Umbilical cord (tissue), 1 donor: Measurements from ENCODE around the gene FOXM1. TPM values are rescaled to one million over a fixed set of nuclear protein-coding genes. Genes with fewer than 3 reads are reported as not detected.

Experiments used
- total RNA-seq: library from RNA; depleted of rRNA; stranded (reverse); fragments of >200 nt; gene quantifications from one replicate; pipeline ENCODE4 v1.2.3, GENCODE V29; 2014; ENCODE audit warnings: low replicate concordance; ENCODE audit not compliant: insufficient read depth

The FOXM1 gene
- total RNA-seq, 1 donor from 2014 or later, result 7.5 TPM

Other genes starting within 250 kb of the FOXM1 start
- gene FKBP4, start 82.2 kb downstream of the FOXM1 start, total RNA-seq, result 73.2 TPM
- gene ITFG2, start 64.5 kb downstream of the FOXM1 start, total RNA-seq, result 23.6 TPM
- 0.48 TPM for gene NRIP2, start 42.1 kb downstream of the FOXM1 start, total RNA-seq
- 11.3 TPM for gene TEX52, start 20.1 kb downstream of the FOXM1 start, total RNA-seq
- 17.3 TPM for gene RHNO1, start within 50 bp of the FOXM1 start, total RNA-seq
- 50.1 TPM for gene TULP3, start 13.7 kb upstream of the FOXM1 start, total RNA-seq
- 2.4 TPM for gene TEAD4, start 82.2 kb upstream of the FOXM1 start, total RNA-seq
- gene TSPAN9, start 200.2 kb upstream of the FOXM1 start, total RNA-seq, result 54.4 TPM